Measurements from ENCODE around the gene SPINK8.

DNA sequence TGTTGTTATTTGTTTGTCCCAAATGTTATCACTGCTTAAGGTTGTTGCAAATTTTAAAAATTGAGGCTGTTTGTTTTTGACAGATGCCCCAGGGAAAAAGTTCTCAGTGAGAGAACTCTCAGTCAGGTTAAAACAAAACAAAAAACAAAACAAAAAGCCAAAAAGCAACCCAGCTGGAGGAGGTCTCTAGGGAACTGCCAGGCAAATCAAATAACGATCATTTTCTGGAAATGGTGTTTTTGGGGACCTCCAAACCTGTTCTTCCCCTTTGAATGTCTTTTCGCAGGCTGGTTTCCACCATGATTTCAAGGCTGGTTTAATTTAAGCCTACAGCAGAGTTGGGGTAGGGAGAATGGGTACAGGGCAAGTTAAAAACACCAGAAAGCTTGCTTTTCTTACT lies 27.2 kb downstream of the SPINK8 start:
- TF ChIP-seq CTCF (IDR thresholded peaks at IDR 0.05) = no peak
- TF ChIP-seq POLR2A (IDR thresholded peaks at IDR 0.05) = no peak
- no peak for TF ChIP-seq EP300 (IDR thresholded peaks at IDR 0.05)
- TF ChIP-seq POLR2AphosphoS5 (IDR thresholded peaks at IDR 0.05) = no peak

All from suprapubic skin (tissue), 4 donors.